ENCODE measurements around the gene SEMA5A. TPM values are rescaled to one million over a fixed set of nuclear protein-coding genes. Genes with fewer than 3 reads are reported as not detected.

Gene SEMA5A
- polyA plus RNA-seq, 1 donor (not counting 4 experiments of a cell fraction or from before 2014, with no cell fraction given) = 0.16 TPM

DNA sequence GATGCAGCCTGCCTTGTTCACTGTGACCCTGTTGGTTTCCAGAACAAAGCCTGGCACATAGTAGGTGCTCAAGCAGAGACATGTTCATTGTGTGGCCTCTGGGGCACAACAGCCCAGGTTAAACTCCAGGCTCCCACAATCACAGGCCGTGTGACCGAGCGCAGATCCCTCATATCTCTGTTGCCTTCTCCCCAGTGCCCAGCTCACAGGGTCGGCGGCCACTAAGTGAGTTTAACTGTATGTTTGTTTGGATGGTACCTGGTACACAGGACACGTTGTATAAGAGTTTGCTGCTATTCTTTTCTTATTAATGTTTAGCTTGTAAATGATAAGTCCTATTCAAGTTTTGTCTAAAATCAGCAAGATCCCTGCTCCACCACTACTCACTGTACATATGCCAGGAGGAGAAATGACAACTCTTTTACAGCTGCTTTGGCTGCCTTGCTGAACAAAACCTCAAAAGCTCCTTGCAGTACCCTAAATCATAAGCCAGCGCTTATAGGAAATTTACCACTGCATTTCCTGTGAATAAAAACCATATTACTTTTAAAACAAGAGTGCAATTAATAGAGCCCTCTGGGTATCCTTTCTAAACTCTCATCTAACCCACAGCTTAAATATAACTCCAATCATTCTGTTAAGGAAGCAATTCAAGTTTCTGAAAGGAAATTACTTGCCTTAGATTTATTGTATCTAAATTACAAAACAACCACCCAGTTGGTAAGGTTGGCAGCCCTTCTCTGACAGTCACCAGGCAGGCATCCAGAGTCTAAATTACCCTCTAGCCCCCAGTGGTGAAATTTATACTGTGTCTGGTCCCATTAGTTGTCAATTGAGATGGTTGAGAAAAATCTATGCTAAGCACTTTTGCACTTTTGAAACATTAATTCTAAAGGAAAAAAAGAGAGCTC lies 379.4 kb downstream of the SEMA5A start:
- Histone ChIP-seq H3K27ac (ENCODE audit: control insufficient read depth, insufficient read depth, low read length) (no peak overlapping the region), H4K20me1 (ENCODE audit: control insufficient read depth, extremely low read depth, insufficient read depth, low read length) (no peaks in the 10 kb centered on the region), H3K36me3 (ENCODE audit: control insufficient read depth in 2 of 2, extremely low read depth in 1 of 2, insufficient read depth in 2 of 2, low read length in 2 of 2) (no peaks in the 10 kb centered on the region), H3K9me1 (ENCODE audit: control insufficient read depth, extremely low read depth, insufficient read depth, low read length) (no peaks in the 10 kb centered on the region), H3K9ac (ENCODE audit: control insufficient read depth, extremely low read depth, insufficient read depth, low read length) (no peak overlapping the region), H3K4me2 (ENCODE audit: control insufficient read depth, extremely low read depth, insufficient read depth, low read depth, low read length) (no peak overlapping the region), H3K4me3 (ENCODE audit: control insufficient read depth in 2 of 3, extremely low read depth in 1 of 3, insufficient read depth in 2 of 3, low read depth in 1 of 3, low read length in 3 of 3) (no peak overlapping the region), H3K27me3 (ENCODE audit: control insufficient read depth, extremely low read depth, insufficient read depth, low read length) (no peaks in the 10 kb centered on the region), H3K9me3 (ENCODE audit: control insufficient read depth, low read depth, low read length) (no peaks in the 10 kb centered on the region), H2AFZ (ENCODE audit: control insufficient read depth, low read length) (no peak overlapping the region), H3K79me2 (ENCODE audit: control insufficient read depth, insufficient read depth, low read length) (no peaks in the 10 kb centered on the region), H3K4me1 (ENCODE audit: control insufficient read depth, extremely low read depth, insufficient read depth, low read length) (peaks cover 22% of the 10 kb centered on the region)
- dilution Hi-C loops (cut with MboI; ENCODE audit: extremely low pct_ligation_motif_present, low sequenced_read_pairs) = no loop called here
- FAIRE-seq = no peak
- TF ChIP-seq EZH2 (IDR thresholded peaks at IDR 0.05; ENCODE audit: low read length) (no peak), CTCF (optimal IDR thresholded peaks at IDR 0.05 in 1 of 3, IDR thresholded peaks at IDR 0.05 in 1 of 3, conservative IDR thresholded peaks at IDR 0.05 in 1 of 3; ENCODE audit: extremely low read depth in 1 of 3, insufficient read depth in 2 of 3, low read length in 3 of 3) (no peak)
- DNase-seq (ENCODE audit: low read depth, low spot score) = no peak

GRCh38 chr5:9165546-9165945 lies 380.3 kb downstream of the SEMA5A start:
- Histone ChIP-seq H3K27ac (ENCODE audit: control insufficient read depth, insufficient read depth, low read length) (no peak overlapping the region), H3K36me3 (ENCODE audit: control insufficient read depth in 2 of 2, extremely low read depth in 1 of 2, insufficient read depth in 2 of 2, low read length in 2 of 2) (no peaks in the 10 kb centered on the region), H3K9me1 (ENCODE audit: control insufficient read depth, extremely low read depth, insufficient read depth, low read length) (no peaks in the 10 kb centered on the region), H4K20me1 (ENCODE audit: control insufficient read depth, extremely low read depth, insufficient read depth, low read length) (no peaks in the 10 kb centered on the region), H3K4me3 (ENCODE audit: control insufficient read depth in 2 of 3, extremely low read depth in 1 of 3, insufficient read depth in 2 of 3, low read depth in 1 of 3, low read length in 3 of 3) (no peak overlapping the region), H3K4me1 (ENCODE audit: control insufficient read depth, extremely low read depth, insufficient read depth, low read length) (peaks cover 21% of the 10 kb centered on the region), H3K9ac (ENCODE audit: control insufficient read depth, extremely low read depth, insufficient read depth, low read length) (no peak overlapping the region), H3K27me3 (ENCODE audit: control insufficient read depth, extremely low read depth, insufficient read depth, low read length) (no peaks in the 10 kb centered on the region), H2AFZ (ENCODE audit: control insufficient read depth, low read length) (no peak overlapping the region), H3K4me2 (ENCODE audit: control insufficient read depth, extremely low read depth, insufficient read depth, low read depth, low read length) (no peak overlapping the region), H3K79me2 (ENCODE audit: control insufficient read depth, insufficient read depth, low read length) (no peaks in the 10 kb centered on the region), H3K9me3 (ENCODE audit: control insufficient read depth, low read depth, low read length) (no peaks in the 10 kb centered on the region)
- DNase-seq (ENCODE audit: low read depth, low spot score) = no peak
- TF ChIP-seq CTCF (optimal IDR thresholded peaks at IDR 0.05 in 1 of 3, IDR thresholded peaks at IDR 0.05 in 1 of 3, conservative IDR thresholded peaks at IDR 0.05 in 1 of 3; ENCODE audit: extremely low read depth in 1 of 3, insufficient read depth in 2 of 3, low read length in 3 of 3) (no peak), EZH2 (IDR thresholded peaks at IDR 0.05; ENCODE audit: low read length) (no peak)
- dilution Hi-C loops (cut with MboI; ENCODE audit: extremely low pct_ligation_motif_present, low sequenced_read_pairs) = no loop called here
- FAIRE-seq = no peak

All from keratinocyte (primary cell).